Measurements from ENCODE around the gene SLC23A2.
"Not testable (repeated sequence)": the region's sequence is repeated elsewhere in the genome, so short reads cannot be mapped to it uniquely, and the experiment has no call there.

Gene SLC23A2

GRCh38 chr20:5008759-5009158 is 7.4 kb upstream of the SLC23A2 start:
- DNase-seq (ENCODE audit: low read depth in 3 of 3), result no peak

- DNase-seq (ENCODE audit: low read depth in 3 of 3), result no peak
These were observed 4.0 kb upstream of the SLC23A2 start for GRCh38 chr20:5005326-5005725.

GRCh38 chr20:5004825-5005224 is 3.5 kb upstream of the SLC23A2 start:
- DNase-seq (ENCODE audit: low read depth in 3 of 3), result not testable (repeated sequence)

- DNase-seq (ENCODE audit: low read depth in 3 of 3), result no peak
These were observed 2.3 kb upstream of the SLC23A2 start for GRCh38 chr20:5003626-5004025.

GRCh38 chr20:5002077-5002413 is 735 bp upstream of the SLC23A2 start:
- DNase-seq (ENCODE audit: low read depth in 3 of 3), result no peak

GRCh38 chr20:5000263-5001173 is 792 bp downstream of the SLC23A2 start:
- DNase-seq (ENCODE audit: low read depth in 3 of 3), result no peak

- DNase-seq (ENCODE audit: low read depth in 3 of 3), result no peak
These were observed 1.5 kb downstream of the SLC23A2 start for GRCh38 chr20:4999788-5000187.

GRCh38 chr20:4998160-4998651 is 3.1 kb downstream of the SLC23A2 start:
- no peak for DNase-seq (ENCODE audit: low read depth in 3 of 3)

- DNase-seq (ENCODE audit: low read depth in 3 of 3), result no peak
These were observed 4.1 kb downstream of the SLC23A2 start for GRCh38 chr20:4997222-4997621.

GRCh38 chr20:4989570-4989969 is 11.7 kb downstream of the SLC23A2 start:
- DNase-seq (ENCODE audit: low read depth in 3 of 3), result no peak

GRCh38 chr20:4987130-4987529 is 14.2 kb downstream of the SLC23A2 start:
- no peak for DNase-seq (ENCODE audit: low read depth in 3 of 3)

- DNase-seq (ENCODE audit: low read depth in 3 of 3), result no peak
These were observed 15.7 kb downstream of the SLC23A2 start for GRCh38 chr20:4985658-4986057.

- DNase-seq (ENCODE audit: low read depth in 3 of 3), result no peak
These were observed 19.0 kb downstream of the SLC23A2 start for GRCh38 chr20:4982281-4982680.

- no peak for DNase-seq (ENCODE audit: low read depth in 3 of 3)
These were observed 21.4 kb downstream of the SLC23A2 start for GRCh38 chr20:4979841-4980410.

- no peak for DNase-seq (ENCODE audit: low read depth in 3 of 3)
These were observed 23.0 kb downstream of the SLC23A2 start for GRCh38 chr20:4978050-4978918.

- not testable (repeated sequence) for DNase-seq (ENCODE audit: low read depth in 3 of 3)
These were observed 25.3 kb downstream of the SLC23A2 start for GRCh38 chr20:4976014-4976413.

GRCh38 chr20:4973330-4974097 is 27.8 kb downstream of the SLC23A2 start:
- peak in 1 of 3 donors; percentile 33 for DNase-seq (ENCODE audit: low read depth in 3 of 3)

- DNase-seq (ENCODE audit: low read depth in 3 of 3), result no peak
These were observed 28.6 kb downstream of the SLC23A2 start for GRCh38 chr20:4972506-4973251.

- DNase-seq (ENCODE audit: low read depth in 3 of 3), result no peak
These were observed 30.2 kb downstream of the SLC23A2 start for GRCh38 chr20:4971064-4971463.

GRCh38 chr20:4967752-4968477 is 33.4 kb downstream of the SLC23A2 start:
- DNase-seq (ENCODE audit: low read depth in 3 of 3), result no peak

Measured in stimulated activated CD4-positive, alpha-beta T cell treated with anti-CD3 and anti-CD28 coated beads, TNF-alpha, amount 100 ng/mL, for 48 hours (primary cell).